AG09319 (cell line): Measurements from ENCODE around the gene INTU.

Source experiments
- DNase-seq: peaks from one replicate; pipeline ENCODE4 v3.0.0-alpha.2; 2010; ENCODE audit warnings: low read depth; ENCODE audit errors: extremely low read depth
- CTCF ChIP-seq: IDR thresholded peaks from 2 replicates; pipeline ENCODE4 v1.5.1; 2011; ENCODE audit warnings: low read depth, mild to moderate bottlenecking, inconsistent platforms, low read length, moderate library complexity

Gene INTU

GRCh38 chr4:127624173-127624572, 8.6 kb upstream of the INTU start:
- TF ChIP-seq CTCF, result no peak
- no peak for DNase-seq

- DNase-seq, result no peak
- no peak for TF ChIP-seq CTCF
Observed at GRCh38 chr4:127629371-127629770, 3.4 kb upstream of the INTU start.

GRCh38 chr4:127630152-127630551, 2.6 kb upstream of the INTU start:
- no peak for DNase-seq
- no peak for TF ChIP-seq CTCF

- DNase-seq, result no peak
Observed at GRCh38 chr4:127631420-127631819, 1.3 kb upstream of the INTU start.

GRCh38 chr4:127634181-127634580, 1.4 kb downstream of the INTU start:
- TF ChIP-seq CTCF, result no peak
- DNase-seq, result no peak

More at GRCh38 chr4:127631420-127631819, 1.3 kb upstream of the INTU start:
- TF ChIP-seq CTCF, result no peak

GRCh38 chr4:127641524-127641923, 8.8 kb downstream of the INTU start:
- DNase-seq, result no peak
- TF ChIP-seq CTCF, result no peak

- no peak for DNase-seq
- TF ChIP-seq CTCF, result no peak
Observed at GRCh38 chr4:127642169-127642568, 9.4 kb downstream of the INTU start.

GRCh38 chr4:127643791-127644190, 11.0 kb downstream of the INTU start:
- no peak for TF ChIP-seq CTCF
- DNase-seq, result no peak
